Activated T-helper 1 cell treated with anti-CD3 and anti-CD28 coated beads, Interleukin-2, amount 50 U/mL, for 16 hours (primary cell): ENCODE results near the gene GNB1.

Source experiments
- DNase-seq, 2 donors: peaks; one replicate each; pipeline ENCODE4 v3.0.0-alpha.2; 2020; ENCODE audit warnings: low read depth in 1 of 2, low spot score in 1 of 2

The GNB1 gene

DNA sequence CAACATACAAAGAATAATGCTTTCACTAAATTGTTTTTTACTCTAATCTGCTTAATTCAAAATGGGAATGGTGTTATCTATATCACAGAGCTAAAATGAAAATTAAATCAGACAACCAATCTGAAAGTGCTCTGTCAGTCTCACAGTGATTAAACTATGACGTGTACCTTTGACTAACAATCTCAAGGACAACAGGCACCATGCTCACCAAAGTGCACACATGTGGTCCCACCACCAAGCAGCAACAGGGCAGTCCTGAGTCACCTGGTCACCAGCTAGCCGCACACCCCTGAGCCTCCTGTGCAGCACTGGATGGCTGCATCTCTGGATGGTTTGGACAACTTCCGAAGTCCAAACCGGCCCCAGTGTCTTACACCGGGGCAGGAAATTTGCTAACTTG lies 58.1 kb downstream of the GNB1 start:
- DNase-seq: no peak

DNA sequence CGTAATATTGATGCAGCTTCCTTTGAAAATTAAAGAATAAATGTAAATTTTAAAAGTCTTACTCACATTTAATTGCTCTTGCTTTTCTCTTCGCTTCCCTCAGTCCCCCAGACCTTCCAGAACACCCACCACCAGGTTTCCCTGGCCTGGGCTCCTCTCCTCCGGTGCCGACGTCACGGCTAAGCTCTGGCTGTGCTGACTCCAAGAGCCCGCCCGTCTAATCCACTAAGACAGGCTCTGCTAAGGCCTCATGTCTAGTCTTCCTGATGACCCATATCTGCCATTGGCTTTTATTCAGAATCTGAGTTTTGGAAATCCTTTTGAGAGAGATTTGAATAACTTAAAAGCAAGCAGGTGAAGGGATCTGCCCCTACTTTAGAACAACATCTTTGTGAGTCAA lies 58.7 kb downstream of the GNB1 start:
- no peak for DNase-seq

DNA sequence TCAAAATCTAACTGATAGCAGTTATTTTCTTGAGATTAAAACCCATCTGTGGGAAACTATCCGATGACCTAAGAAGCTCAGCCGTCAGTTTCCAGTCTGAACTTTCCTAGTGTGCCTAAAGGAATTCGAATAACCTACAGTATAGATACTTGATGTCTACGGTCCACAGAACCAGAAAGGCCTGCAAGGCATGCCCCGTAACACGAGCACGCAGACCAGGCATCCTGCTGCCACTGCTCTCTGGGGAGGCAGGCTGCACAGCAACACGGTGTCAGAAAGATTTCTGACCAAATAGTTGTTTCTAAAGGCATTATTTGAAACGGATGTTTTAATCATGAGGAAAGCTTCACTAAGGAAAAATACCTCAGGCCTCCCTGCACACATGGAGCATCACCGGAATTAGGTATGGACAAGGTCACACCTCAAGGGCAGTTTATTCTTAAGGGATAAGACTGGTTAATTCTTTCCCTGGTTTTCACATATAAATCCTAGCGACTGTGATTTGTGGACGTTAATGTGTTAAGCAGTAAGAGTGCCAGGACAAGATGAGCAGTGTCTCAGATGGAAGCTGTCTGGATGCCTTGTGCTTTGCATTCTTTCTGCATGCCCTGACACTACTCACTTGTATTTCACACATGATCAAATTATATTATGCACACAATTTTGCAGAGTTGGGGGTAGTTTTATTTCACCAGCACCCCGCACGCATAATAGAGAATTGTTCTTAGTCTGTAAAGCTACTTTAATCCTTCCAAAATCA lies 63.6 kb downstream of the GNB1 start:
- DNase-seq: no peak

DNA sequence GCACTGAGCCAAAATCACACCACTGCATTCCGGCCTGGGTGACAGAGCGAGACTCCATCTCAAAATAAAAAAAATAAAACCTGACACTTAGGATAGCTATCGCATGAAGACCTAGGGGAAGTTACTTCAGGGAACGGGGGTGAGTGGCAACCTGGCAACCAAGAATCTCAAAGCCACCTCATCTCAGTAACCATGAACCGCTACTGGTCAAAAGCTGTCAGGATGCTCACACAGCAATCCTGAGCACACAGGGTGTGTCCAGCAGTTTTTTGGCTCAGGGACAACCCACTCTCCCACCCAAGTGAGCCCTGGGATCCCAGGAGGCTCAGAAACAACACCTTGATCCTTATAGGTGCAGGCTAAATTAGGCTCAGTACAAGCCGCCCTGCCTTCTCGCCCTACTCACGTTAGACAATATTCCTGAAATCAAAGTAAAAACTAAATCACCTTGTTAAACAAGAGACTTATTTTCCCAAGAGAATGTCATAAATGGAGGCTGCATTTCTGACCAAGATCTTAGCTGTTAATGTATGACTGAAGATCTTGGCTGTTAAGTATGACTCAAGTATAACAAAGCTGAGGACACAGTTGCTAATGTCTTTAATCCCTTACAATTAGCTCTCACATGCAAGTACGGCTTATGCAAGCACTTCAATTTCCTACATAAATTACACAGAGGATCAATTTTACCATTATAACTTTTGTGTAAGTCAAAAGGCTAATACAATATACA lies 64.4 kb downstream of the GNB1 start:
- DNase-seq: no peak

DNA sequence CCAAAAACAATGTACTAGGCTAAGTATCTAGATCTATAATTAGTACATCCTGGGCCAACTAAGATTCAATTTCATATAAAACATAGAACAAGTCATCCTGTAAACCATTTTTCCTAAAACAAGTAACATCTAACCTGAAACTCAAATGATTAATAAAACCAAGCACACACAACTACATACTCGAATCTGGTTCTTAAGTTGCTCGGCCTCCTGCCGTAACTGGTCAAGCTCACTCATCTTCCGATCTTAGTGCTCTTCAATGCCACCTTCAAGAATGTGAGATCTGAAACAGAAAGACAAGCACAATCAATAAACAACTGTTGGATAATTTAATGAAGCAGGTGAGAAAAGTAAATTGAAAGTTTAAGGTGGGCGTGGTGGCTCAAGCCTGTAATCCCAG lies 65.7 kb downstream of the GNB1 start:
- DNase-seq: no peak

DNA sequence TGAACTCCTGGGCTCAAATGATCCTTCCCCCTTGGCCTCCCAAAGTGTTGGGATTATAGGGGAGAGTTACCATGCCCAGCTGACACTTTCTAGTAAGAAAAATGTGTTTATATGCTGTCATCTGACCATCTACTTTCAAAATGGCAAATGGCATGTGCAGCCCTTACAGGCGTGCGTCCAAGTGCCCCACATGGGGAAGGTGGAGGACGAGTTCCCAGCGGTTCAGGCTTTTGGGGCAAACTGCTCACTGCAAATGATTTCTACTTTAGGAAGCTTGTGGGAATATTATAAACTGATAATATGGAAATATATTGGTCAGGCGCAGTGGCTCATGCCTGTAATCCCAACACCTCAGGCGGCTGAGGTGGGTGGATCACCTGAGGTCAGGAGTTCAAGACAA lies 71.1 kb downstream of the GNB1 start:
- DNase-seq: no peak

DNA sequence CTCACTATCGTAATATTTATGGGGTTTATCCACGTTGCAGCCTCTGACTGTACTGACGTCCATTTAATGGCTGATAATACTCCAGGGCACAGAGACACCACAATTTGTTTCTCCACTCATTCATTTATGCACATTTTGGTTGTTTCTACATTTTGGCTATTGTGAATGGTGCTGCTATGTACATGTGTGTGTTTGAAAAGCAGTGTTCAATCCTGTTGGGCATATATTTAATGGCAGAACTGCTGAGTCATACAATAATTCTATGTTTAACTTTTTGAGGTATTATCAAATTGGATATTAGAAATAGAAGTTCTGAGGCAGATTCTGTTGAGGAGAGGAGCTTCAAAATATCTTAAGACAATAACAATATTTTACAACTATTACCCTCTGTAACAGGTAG lies 73.7 kb downstream of the GNB1 start:
- DNase-seq: no peak

DNA sequence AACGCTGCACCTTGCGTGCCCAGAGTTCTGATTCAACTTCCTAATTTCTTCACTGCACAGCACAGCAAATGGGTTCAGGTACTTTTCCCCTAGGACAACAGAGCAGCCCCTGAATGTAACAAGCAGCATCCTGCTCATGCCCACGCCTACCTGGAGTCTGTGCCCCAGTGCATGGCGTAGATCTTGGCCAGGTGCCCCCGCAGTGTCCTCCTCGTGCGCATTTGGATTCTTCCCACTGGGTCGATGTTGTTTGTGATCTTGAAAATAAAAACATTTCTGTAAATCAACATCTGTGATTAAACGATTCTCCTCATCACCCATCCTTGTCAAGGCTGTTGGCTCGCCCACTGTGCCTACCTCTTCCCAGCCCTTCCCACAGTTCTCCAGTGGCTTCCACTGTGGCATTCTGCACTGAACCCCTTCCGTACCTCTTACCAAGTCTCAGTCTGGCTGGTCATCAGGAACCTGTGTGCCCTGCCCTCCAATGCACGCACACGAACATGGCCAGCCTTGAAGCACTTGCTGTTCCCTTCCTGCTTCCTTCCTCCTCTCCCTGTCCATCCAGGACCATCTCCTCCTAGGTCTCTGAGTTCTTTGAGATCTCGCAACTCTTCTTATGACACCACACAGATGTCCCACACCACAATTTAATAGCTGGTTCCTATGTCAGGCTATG lies 75.1 kb downstream of the GNB1 start:
- no peak for DNase-seq

DNA sequence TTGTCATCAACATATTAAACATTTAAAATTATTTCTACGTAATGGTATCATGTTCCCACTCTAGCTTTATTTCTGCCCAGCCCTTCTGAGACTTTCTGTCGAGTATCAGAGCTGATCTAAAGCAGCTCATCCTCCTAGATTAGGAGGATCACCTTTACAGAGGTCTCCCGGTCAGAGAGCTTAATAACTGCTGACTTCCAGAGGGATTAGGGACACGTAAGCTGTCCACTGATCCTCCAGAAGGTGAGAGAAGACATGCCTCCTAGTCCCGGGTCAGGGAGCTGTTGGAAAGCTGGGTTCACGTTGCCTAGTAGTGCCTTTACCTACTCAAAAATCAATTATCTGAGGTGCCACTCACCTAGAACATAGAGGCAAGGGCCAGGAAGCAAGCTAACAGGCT lies 81.4 kb downstream of the GNB1 start:
- no peak for DNase-seq

DNA sequence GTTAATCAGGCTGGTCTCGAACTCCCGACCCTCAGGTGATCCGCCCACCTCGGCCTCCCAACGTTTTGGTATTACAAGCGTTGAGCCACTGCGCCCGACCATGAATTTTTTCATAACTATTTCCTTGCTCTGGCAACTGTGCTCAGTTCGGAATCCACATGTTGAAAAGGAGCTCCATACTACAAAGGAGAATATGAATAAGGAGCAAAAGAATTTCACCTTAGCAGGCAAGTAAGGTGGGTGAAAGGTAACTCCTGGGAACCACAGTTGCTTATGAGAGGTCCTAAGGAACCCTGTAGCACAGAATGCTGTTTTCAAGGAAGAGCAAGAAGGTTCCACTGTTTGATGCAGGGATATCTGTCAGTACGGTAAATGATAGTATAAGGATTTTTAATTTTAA lies 82.7 kb downstream of the GNB1 start:
- no peak for DNase-seq

DNA sequence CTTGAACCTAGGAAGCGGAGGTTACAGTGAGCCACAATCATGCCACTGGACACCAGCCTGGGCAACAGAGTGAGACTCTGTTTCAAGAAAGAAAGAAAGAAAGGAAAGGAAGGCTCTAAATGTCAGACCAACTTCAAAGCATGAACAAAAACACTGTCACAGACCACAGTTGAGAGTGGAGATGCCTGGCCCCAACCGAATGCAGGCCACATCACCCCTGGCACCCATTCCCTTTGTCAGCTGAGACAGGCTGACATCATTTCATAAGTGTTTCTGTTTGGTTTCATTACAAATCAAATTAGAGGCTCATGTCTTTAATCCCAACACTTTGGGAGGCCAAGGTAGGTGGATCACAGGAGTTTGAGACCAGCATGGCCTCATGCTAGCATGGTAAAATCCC lies 84.0 kb downstream of the GNB1 start:
- DNase-seq: no peak

DNA sequence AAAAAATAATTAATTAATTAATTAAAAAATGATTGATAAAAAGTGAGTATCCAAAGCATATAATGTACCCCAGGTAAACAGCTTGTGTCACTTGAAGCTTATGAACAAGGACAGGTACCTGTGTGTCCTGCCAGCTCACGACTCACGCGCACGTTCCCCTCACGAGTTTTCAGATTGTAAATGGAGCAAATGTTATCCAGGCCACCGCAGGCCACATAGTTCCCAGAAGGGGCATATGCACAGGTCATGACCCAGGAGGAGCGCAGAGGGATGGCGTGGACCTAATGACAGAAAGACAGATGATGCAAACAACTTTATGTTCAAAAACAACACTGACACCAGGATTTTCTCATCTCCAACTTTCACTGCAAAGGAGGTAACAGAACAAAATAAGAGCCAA lies 86.6 kb downstream of the GNB1 start:
- DNase-seq: no peak

DNA sequence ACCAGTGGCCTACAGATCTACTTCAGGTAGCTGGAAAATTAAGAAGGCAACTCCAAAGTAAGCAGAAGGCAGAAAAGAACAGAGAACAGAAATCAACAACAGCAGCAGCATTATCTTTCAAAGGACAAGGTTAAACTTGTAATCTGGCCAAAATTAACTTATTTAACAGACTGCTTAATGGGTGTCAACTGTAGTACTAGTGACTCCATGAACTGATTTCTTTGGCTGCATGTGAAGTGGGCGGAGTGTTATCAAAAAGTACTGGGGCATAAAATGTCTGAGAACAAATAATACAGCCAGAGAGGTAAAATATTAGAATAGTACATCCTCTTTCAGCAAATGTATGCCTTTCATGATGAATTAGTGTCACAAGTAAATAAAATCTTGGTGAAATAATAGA lies 88.0 kb downstream of the GNB1 start:
- DNase-seq: no peak

DNA sequence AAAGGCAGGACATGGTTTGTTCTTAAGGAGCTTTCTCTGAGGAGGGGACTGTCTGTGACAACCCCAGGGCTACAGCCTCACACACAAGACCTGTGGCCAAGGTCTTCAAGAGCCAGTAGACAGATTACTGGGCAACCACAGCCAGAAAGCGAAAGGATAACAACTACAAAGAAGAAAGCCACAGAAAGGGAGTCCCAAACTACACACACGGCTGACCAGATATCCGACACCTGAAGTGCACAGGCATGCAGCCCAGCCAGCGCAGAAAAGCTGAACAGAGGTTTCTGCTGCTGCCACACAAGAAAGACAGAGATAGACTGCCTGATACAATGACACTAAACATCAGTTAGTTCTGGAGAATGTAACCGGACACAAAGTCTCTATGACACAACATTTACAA lies 91.2 kb downstream of the GNB1 start:
- no peak for DNase-seq

DNA sequence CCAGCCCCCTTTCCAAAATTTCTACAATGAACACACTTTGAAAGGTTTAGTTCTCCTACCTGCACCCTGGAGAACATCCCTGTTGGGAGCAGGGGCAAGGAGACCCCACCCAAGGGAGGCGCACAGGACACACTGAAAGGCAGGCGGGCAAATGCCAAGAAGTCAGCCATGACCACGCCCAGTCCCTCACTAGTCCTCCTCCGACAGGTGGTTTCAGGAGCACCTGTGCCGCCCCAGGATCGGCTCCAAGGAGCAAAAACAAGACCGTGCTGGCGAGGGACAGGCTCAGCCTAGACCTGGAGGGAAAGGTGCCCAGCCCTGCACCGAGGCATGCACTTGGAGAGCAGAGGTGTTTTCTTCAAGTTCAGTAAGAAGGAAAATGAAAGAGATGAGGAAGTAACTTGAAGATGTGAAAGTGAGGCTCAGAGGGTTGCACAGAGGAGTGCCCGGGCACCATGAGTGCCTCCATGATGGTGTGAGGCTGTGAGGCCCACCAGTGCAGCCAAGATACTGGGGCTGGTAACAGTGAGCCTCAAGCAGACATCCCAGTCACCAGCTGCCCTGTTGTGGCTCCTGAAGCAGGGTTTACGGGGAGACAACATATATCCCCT lies 93.1 kb downstream of the GNB1 start:
- DNase-seq: no peak

DNA sequence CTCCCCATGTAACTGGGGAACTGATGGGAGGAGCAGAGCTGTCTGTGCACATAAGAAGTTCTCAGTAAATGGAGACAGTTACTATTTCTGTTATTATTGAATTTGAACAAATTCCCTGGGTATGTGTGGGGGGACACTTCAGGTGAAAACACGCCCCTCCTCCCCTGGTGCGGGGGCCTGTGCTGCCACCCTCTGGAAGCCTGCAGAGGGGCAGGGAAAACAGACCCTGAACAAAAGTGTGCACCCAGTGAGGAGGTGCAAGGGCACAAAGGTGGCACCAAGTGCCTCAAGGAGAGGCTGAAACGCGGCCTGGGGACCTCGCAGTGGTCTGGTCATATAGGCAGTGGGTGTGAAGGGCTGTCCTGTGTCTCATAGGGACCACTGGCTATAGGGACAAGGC lies 94.4 kb downstream of the GNB1 start:
- DNase-seq: no peak

DNA sequence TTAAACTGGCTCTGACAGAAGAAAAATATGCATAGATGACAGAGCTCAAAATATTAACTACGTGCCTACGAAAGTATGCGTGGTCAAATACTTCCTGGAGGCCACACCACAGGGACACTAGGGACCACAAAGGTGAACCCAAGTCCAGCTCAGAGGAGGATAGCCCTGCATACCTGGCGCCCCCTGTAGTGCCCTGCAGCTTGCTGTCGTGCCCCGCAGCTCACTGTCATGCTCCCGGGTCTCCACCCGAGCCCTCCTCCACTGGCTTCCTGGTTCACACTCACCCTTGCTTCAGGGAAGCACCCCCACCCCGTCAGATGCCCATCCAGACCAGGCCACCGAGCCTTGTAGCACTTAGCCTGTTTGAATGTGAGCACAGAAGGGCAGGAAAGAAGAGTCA lies 95.9 kb downstream of the GNB1 start:
- DNase-seq: no peak

DNA sequence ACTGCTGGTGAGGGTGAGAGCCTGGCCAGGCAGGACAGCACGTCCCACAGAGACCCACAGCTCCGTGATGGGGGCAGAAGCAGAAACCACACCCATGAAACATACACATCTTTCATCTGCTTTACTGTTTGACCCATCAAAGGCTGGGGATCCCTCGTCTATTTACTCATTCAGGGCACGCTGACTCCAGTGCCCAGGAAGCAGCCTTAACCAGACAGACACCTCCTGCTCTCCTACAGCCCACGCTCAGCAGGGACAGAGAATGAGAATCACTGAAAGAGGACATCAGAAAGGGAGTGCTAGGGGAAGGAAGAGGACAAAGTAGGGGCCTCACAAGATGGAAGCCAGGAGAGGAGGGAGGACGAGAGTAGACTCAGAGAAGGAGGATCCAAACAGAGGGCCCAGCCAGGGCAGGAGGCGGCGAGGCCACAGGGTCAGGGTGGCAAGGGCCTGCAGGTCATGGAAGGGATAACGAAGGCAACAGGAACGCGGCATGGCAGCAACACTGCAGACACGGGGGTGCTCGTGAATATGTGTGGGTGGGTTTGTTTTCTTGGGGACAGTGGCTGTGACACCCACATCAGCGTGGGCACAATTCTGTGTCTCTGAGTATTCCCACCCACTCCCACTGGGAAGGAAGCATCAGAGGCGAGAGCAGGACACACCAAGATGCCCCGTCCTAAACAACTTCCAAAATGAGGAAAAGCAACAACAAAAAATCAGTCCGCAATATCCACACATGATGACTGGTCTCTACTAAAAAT lies 97.2 kb downstream of the GNB1 start:
- DNase-seq: no peak

DNA sequence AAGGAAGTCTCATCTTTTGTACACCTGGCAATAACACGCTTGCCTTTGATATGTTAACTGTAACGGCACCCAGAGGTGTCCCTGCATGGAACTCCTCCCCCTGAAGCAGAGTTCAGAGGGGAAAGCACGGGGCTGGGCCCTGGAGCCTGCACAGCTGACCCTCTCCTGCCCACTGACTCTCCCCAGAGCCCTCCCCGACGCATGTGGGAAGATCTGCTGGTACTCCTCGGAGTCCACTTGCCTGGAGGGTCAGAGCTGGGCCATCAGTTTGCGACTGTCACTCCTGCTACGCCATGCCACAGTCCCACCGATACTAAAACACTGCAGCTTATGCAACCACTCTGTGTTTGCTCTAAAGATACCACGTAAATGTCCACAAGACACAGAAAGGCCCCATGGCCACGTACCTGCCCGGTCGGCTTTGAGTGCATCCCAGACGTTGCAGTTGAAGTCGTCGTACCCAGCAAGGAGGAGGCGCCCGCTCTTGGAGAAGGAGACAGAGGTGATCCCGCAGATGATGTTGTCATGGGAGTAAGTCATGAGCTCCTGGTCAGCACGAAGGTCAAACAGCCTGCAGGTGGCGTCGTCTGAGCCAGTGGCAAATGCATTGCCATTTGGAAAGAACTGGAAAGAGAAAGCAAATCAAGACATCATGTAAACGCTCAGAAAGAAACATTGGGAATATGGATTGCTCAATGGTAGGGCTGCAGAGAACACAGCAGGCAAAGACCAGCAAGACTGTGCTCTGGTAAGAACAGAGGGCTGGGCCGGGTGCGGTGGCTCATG lies 102.0 kb downstream of the GNB1 start:
- DNase-seq: no peak

DNA sequence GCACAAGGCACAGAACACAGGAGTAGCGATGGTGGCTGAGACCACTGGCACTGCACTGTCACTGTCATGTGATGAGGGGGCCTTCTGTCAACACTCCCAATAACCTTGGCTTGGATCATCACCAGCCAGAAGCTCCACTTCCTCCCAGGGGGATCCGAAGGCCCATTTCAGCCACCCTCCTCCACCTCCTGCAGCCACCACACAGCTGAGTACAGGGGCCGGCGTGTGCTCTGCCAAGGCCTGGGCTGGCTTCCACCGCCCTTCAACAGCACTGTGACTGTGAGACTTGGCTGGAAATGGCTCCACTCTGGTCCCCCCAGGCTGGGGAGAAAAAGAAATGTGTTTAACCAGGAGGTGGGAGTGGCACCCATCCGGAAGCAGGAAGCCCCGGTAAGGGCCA lies 102.8 kb downstream of the GNB1 start:
- no peak for DNase-seq
